SW 1271 (cell line): ENCODE data around the gene PKP3.
"Not testable (repeated sequence)": the region's sequence is repeated elsewhere in the genome, so short reads cannot be mapped to it uniquely, and the experiment has no call there.

Experiments used
- DNase-seq, 2 experiments: peaks; one replicate each; lab custom pipeline; 2025; lab: John Stamatoyannopoulos, UW

The PKP3 gene

DNA sequence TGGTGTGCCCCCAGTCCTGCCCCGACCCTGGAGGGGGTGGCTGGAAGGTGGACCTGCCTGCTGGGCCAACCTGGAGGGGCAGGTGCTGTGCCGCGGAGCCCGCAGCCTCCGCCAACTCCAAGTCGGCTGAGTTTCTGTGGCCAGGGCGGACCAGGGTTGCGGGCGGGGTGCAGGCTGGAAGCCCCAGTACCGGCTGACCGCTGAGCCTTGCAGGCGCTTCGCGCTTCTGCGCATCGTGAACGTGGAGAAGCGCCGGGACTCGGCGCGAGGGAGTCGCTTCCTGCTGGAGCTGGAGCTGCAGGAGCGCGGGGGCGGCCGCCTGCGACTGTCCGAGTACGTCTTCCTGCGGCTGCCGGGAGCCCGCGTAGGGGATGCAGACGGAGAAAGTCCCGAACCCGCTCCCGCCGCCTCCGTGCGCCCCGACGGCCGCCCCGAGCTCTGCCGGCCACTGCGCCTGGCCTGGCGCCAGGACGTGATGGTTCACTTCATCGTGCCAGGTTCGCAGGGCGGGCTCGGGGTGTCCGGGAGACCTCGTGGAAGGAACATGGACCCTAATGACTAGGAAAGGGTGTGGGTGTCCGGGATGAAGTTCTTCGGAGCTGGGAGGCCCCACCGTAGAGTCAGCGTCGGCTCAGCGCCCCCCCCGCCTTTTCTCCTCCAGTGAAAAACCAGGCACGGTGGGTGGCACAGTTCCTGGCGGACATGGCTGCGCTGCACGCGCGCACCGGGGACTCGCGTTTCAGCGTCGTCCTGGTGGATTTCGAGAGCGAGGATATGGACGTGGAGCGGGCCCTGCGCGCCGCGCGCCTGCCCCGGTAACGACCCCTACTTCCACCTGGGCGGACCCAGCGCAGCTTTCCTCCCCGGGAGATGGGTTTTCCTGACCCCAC lies 14.6 kb upstream of the PKP3 start:
- no peak for DNase-seq

DNA sequence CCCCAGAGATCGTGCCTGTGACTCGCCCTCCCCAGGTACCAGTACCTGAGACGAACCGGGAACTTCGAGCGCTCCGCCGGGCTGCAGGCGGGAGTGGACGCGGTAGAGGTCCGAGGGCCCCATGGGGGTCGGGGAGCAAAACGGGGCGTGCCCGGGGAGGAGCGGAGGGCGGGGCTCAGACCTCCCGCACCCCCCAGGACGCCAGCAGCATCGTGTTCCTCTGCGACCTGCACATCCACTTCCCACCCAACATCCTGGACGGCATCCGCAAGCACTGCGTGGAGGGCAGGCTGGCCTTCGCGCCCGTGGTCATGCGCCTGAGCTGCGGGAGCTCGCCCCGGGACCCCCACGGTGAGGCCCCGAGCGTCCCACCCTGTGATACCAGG lies 13.9 kb upstream of the PKP3 start:
- no peak for DNase-seq

DNA sequence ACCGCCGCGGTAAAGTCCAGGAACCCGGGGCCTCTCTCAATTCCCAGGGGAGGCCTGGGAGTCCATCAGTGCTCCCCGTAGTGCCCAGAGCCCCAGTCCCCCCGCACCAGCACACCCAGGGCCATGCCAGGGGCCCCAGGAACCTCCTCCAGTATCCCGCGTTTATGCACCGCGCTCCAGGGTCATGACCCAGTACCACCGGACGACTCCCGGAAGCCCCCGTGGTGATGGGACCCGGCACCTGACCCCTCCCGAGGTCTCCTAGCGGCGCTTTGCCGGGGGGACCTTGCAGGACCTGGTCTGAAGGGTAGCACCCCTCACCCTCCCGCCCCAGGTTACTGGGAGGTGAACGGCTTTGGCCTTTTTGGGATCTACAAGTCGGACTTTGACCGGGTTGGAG lies 13.5 kb upstream of the PKP3 start:
- no peak for DNase-seq

DNA sequence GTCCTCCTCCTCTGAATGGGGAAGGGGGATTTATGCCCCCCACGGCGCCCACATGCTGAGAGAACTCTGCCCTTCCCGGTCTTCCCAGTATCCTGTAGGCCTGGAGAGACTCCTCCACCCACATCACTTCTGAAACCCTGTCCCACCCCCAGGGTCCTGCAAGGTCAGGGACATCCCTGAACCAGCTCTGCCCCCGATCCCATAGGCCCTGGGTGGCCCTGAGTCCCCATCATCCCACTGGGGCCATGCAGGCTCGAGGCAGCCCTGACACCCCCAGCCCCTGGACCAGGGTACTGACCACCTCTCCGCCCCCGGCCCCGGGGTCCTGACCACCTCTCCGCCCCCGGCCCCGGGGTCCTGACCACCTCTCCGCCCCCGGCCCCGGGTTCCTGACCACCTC lies 13.0 kb upstream of the PKP3 start:
- no peak for DNase-seq

DNA sequence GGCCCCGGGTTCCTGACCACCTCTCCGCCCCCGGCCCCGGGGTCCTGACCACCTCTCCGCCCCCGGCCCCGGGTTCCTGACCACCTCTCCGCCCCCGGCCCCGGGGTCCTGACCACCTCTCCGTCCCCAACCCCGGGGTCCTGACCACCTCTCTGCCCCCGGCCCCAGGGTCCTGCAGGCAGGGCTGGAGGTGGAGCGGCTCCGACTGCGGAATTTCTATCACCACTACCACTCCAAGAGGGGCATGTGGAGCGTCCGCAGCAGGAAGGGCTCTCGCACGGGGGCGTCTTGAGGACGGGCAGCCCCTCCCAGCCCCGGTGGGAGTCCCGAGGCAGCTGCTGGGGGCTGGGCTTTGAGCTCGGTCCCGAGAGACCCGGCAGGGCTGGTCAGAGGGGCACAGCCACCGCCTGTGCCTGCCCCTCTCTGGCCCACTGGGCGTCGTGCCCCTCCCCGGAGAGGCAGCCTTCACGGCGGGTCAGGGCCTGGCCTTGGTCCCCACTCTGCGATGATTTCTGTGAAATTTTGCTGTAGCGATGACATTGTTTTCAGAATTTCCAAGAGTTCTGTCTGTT lies 12.4 kb upstream of the PKP3 start:
- DNase-seq, result no peak

DNA sequence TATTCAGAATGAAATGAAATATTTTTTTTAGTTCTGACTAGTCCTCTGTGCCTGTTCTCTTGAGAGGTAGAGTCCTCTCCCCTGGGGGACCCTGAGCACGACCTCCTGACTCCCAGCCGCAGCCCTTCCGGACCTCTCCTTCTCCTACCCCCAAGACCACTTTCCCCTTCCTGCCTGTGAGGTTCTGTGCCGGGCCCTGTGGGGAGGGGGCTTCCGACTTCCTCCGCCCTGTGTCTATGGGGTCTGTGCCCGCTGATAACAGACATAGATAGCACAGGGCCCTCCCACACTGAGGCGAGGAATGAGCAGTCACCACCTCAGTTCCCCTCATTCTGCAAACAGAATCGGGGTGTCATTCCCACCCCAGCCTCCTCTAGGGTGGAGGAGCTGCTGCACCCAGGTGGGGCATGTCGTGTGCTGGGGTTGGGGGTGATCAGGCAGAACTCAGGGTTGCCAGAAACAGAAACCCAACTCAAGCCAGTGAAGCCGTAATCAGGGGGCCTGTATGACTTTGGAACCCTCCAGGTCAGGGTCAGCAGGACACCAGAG lies 11.9 kb upstream of the PKP3 start:
- no peak for DNase-seq

DNA sequence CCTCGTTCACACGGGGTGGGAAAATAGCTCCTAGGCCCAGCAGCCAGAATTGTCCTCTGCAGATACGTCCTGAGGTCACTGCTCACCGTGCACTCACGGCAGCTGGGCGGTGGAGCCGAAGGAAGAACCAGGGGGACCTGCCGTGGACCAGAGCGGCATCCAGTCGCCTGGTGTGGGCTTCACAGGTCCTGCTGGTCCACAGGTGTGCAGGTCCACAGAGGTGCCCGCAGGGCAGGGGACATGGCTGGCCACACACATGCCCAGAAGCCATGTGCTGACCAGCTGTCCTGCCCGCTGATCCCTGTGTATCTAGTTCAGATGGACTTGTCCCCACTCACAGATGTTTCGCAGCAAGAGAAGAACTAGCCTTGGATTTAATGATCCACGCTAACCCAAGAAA lies 10.6 kb upstream of the PKP3 start:
- no peak for DNase-seq

DNA sequence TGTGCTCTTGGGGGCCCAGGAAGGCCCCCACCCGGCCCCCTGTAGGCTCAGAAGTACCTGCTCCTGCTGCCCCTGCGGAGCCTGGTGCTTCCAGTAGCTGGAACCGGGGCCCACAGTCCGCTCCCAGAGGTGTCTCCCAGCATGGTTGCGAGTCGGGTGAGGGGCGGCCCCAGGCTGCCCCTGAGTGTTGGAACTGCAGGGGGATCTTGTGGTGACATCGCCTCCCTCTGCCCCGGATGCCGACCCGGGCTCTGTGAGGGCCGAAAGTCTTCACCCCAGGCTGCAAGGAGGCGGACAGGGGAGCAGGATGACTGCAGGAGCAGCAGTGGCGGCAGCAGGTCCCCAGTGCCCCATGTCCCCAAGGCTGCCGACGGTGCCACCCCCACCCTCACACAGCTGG lies 9.5 kb upstream of the PKP3 start:
- no peak for DNase-seq

DNA sequence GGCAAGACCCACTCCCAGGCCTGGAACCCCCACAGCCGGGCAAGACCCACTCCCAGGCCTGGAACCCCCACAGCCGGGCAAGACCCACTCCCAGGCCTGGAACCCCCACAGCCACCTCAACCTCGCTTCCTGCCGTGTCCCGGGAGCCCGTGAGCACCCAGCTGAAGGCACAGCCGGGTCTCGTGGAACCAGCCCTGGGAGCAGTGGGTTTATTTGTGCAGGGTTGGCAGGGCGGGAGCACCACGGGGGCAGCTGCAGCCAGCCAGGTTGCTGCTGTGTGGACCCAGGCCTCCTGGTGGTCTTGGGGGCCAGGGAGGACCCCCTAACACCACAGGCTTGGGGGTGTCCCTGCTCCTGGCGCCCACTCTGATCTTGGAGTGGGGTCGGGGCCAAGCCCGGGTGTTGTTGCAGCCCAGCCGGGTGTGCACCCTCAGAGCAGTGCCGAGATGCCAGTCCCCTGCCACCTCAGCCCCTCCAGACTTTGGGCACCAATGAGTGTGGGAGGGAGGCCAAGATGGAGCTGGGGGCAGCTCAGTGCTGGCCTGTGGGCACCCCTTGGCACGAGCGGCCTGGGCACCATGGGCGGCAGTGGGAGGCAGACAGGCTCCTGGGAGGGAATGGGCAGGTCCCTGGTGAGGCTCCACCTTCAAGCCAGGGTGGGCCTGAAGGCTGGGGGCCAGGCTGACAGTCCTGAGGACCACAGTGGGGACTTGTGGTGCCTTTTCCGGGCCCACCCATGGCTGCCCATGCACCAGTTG lies 8.2 kb upstream of the PKP3 start:
- DNase-seq, result no peak

DNA sequence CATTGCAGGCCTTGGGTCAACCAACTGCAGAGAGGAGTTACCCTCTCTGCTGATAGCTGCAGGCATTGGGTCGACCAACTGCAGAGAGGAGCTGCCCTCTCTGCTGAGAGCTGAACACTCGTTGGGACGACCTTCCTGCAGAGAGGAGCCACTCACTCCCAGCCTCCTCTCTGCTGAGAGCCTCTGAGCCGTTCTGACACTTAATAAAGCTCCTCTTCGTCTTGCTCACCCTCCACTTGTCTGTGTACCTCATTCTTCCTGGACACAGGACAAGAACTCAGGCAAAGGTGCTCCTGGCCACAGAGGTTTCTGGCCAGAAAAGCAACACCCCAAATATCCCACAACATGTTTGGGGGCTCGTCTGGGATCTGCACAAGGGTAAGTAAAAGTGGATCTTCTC lies 7.5 kb upstream of the PKP3 start:
- DNase-seq, result no peak

DNA sequence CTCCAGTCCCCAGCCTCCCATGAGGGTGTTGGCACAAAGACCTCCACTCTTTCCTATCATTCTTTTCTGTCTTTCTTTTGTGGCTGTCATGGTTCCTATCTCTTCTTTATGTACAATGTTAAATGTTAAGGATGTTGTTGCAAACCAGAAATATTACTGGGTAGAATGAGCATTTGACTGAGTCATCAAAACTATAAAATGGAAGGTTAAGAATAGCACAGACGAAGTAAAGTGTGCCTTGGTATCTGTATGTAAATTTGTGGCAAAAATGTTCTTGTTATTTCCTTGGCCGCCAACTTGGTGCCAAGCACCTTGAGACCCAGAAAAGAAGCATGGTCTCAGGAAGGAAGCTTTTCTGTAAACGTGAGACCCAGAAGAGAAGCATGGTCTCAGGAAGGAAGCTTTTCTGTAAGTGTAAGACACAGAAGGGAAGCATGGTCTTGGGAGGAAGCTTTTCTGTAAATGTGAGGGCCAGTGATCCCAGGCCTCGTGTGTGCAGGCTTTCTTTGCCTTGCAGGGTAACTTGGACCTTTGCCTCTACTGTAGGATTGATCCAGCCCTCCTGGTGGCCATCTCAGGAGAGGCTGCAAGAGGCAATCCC lies 6.7 kb upstream of the PKP3 start:
- no peak for DNase-seq

DNA sequence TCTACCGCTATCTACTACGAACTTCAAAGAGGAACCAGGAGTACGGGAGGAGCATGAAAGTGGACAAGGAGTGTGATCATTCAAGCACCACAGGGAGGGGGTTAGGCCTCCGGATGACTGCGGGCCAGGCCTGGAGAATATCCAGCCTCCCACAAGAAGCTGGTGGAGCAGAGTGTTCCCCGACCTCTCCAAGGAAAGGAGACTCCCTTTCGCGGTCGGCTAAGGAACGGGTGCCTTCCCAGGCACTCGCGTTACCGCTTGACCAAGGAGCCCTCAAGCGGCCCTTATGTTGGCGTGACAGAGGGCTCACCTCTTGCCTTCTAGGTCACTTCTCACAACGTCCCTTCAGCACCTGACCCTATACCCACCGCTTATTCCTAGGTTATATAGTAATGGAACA lies 4.6 kb upstream of the PKP3 start:
- DNase-seq, result not testable (repeated sequence)

DNA sequence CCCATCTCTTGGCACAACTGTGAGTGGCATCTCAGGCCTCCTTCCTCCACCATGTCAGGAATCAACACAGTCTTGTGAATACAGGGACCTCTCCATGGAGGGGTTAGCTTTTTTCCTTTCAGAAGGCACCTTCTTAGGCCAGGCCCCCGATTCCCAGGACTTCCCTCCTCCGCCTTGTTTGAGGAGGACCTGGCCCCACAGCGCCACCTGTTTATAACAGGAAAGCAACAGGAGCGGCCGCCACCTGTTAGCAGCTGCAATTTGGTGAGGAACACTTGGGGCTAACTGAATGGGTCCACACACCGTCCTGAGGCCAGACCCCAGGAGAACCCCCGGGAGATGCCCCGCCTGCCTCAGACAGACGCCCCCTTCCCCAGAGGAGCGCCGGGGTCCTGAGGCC lies 3.8 kb upstream of the PKP3 start:
- no peak for DNase-seq

DNA sequence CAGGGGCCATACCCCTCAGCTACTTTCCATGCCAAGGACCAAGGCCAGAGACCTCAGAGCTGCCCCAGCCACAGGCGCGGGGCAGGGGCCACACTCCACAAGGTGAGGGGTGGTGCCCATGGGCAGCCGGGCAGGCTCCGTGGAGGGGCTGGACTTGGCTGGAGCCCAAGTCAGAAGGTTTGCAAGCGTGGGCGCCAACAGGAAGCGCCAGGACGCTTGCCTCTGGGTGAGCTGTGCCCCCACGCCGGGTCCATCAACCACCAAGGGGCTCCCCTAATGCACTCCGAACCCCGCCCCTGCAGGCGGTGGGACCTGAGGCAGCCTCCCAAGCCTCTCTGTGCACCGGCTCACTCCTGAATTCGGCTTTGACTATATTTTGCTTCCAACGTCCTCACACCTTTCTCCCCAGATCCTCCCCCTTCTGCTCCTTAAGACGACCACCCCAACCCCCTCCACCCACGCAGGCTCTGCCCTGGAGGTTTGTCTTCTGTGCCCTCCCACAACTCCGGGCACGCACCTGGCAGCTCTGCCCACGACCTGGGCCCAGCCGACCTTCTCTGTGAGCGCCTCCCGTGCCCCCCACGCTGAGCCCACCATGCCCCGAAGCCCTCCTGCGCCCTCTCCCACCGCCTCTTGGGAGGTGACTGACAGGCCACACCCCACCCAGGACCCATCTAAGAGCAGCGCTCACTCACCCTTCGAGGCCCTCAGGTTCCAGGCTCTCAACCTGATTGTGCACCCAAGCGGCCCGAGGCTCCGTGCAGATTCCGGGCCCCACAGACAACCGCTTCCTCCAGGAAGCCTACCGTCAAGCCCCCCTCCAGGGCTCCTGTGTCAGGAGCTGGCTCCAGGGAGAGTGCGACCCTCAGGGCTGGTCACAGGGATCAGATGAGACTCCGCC lies 2.6 kb upstream of the PKP3 start:
- DNase-seq, result no peak

DNA sequence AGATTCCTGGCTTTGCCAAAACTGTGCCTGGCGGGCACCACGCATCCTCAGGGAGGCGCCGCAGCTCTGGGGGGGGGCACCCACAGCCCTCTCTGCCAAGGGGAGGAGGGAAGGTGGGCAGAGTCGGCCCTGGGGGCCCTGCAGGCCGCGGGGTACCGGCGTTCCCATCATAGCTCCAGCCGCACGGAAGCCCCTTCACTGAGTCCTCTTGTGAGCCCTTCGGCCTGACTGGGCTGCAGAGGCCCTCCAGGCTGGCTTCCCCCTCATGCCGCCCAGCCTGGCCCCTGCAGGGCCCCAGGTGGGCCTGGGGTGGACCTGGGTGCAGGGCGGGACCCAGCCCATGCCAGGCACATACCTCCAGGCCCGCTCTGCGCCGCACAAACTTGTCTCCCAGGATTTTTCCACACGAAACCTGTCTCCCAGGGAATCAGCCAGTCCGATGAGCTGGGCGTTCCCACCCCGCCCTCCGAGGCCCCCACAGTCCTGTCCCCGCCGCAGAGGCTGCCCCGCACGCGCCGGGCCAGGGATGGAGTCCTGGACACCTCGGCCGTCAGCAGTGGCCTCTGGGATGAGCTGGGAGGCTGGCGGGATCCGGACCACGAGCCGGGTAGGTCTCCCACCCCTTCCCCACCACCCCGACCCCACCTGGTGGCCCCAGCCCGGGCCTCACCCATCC lies 1.8 kb upstream of the PKP3 start:
- no peak for DNase-seq

DNA sequence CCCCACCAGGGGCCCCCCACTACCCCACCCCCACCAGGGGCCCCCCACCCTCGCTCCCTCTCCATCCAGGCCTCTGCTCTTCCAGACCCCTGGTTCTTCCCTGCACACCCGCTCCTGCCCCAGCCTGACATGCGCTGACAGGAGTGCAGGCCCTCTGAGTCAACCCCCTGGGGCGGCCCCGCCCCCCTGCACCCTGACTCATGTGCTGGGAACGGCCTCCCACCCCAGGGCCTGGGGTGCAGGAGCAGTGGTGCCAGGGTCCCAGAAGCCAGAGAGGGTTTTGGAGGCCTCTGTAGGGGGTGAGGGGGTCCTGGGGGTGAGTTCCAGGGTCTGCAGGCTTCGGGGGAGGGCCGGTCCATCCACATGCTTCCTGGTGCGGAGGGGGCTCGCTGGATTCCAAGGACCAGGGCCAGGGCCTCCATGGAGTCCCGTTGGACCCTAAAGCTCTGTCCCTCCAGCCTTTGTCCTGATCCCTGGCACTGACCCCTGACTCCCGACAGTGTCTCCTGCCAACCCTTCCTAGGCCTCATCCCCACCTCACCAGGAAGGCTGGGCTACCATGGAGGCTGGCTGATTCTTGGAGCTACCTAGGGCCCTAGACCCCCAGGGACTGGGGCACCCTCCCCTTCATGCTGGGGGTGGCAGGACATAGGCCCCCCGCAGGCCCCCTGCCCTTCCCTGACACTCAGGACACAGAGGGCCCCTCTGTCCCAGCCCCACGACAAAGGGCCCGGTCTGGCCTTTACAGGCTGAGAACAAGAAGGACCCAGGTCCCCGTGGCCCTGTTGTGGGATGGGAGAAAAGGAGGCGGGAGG lies 583 bp upstream of the PKP3 start:
- DNase-seq, result peak in 1 of 2 experiments; percentile 44

DNA sequence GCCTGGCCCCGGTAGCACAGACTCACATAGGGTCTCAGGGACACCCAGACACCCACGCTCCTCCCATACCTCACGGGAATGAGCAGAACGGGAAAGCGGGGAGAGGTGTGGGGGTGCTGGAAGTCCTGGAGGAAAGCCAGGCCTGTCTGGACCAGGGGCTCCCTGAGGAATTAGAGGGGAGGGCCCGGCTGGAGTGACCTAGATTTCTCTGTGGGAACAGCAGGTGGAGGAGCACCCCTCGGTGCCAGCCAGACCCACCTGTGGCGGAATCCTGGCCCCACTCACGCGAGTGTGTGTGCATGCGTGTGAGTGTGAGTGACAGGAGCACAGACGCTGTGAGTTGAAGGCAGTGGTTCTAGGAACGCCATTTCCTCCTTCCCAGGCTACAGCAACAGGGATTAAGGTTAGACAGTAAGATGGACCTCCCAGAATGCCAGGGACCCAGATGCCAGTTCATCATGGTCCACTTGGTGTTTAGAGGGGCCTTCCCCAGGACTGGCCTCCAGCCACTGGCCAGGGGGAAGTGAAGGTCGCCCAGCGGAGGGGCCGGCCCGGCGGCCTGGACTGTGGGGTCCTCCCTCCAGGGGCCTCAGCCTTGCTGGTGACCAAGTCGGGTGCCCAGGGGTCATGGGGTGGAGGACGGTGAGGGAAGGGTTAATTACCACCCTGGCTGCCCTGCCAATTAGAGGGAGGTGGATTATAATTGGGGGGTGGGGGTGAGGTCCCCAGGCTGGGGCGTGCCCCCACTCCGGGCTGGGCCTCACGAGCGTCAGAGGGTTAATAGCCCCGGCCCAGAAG lies 1.0 kb downstream of the PKP3 start:
- DNase-seq, result no peak

DNA sequence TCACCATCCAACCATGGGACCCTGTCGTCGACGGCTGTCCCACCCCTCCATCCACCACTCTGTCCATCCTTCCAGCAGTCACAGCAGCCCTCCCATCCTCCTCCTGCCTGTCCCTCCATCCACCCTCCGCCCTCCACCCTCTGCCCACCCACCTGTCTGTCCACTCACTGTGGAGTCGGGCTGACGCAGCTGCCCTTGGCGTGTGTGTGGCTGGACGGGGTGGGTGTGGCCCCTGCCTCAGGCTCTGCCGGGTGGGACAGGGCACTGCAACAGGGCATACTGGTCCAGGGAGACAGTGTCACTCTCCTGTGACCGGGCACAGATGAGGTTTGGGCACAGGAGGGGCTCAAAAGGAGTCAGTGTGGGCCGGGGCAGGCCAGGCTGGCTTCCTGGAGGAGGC lies 1.9 kb downstream of the PKP3 start:
- no peak for DNase-seq

DNA sequence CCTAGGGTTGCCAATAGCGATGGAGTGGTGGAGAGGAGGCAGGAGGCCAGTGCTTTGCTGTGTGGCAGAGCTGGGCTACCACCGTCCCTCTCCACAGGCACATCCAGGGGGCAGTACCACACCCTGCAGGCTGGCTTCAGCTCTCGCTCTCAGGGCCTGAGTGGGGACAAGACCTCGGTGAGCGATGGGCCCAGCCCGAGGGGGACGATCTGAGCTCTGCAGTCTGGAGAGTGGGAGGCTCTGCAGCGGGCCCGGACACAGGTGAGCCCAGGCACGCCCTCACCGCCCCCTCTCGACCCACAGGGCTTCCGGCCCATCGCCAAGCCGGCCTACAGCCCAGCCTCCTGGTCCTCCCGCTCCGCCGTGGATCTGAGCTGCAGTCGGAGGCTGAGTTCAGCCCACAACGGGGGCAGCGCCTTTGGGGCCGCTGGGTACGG lies 2.5 kb downstream of the PKP3 start:
- peak; percentile 54 to 74 for DNase-seq
